GM23338 (cell line): ENCODE data around the gene PDE7B. TPM values are rescaled to one million over a fixed set of nuclear protein-coding genes. Genes with fewer than 3 reads are reported as not detected.

Source experiments
- ATAC-seq: fragments of 200-7000 bp; cut with Tn5 transposase; 3 replicates; pipeline ENCODE4 v1.9.1; 2020
- DNase-seq: peaks from one replicate; pipeline ENCODE4 v3.0.0-alpha.2; 2015; ENCODE audit warnings: low spot score
- H2AFZ ChIP-seq: fragments of 200-600 bp; sonication (generic); 2 replicates; pipeline ENCODE4 v1.8.0; 2016; ENCODE audit warnings: antibody characterized with exemption, mild to moderate bottlenecking, moderate library complexity
- H3F3A ChIP-seq: fragments of 200-600 bp; sonication (generic); replicated peaks from 2 replicates; pipeline ENCODE4 v1.8.0; 2017; ENCODE audit warnings: antibody characterized with exemption, mixed run types, low read depth
- H3K27ac ChIP-seq: fragments of 200-600 bp; sonication (generic); 2 replicates; pipeline ENCODE4 v1.6.1; 2016; ENCODE audit warnings: low read depth
- H3K27me3 ChIP-seq: fragments of 200-600 bp; sonication (generic); 2 replicates; pipeline ENCODE4 v1.8.0; 2016; ENCODE audit warnings: mild to moderate bottlenecking, mixed run types, moderate library complexity; ENCODE audit not compliant: insufficient read depth
- H3K36me3 ChIP-seq: fragments of 200-600 bp; sonication (generic); 2 replicates; pipeline ENCODE4 v1.8.0; 2016; ENCODE audit warnings: mild to moderate bottlenecking; ENCODE audit not compliant: insufficient read depth
- H3K4me1 ChIP-seq: fragments of 200-600 bp; sonication (generic); 2 replicates; pipeline ENCODE4 v1.8.0; 2016; ENCODE audit warnings: mild to moderate bottlenecking, moderate library complexity; ENCODE audit not compliant: insufficient read depth
- H3K4me2 ChIP-seq: fragments of 200-600 bp; sonication (generic); 2 replicates; pipeline ENCODE4 v1.7.1; 2017; ENCODE audit warnings: mixed run types
- H3K4me3 ChIP-seq: fragments of 200-600 bp; sonication (generic); 2 replicates; pipeline ENCODE4 v1.6.1; 2016; ENCODE audit warnings: mixed run types
- H3K79me2 ChIP-seq: fragments of 200-600 bp; sonication (generic); replicated peaks from 2 replicates; pipeline ENCODE4 v1.8.0; 2017; ENCODE audit warnings: mild to moderate bottlenecking; ENCODE audit not compliant: insufficient read depth
- H3K9me2 ChIP-seq: fragments of 200-600 bp; sonication (generic); 2 replicates; pipeline ENCODE4 v1.8.0; 2017; ENCODE audit not compliant: insufficient read depth
- H4K20me1 ChIP-seq: fragments of 200-600 bp; sonication (generic); replicated peaks from 2 replicates; pipeline ENCODE4 v1.8.0; 2017; ENCODE audit warnings: mild to moderate bottlenecking; ENCODE audit not compliant: insufficient read depth
- H3K27ac Mint-ChIP-seq: 2 replicates; pipeline ENCODE4 v1.8.0; 2020; ENCODE audit warnings: inconsistent platforms, mild to moderate bottlenecking, moderate library complexity, mixed read lengths
- H3K27me3 Mint-ChIP-seq: 3 replicates; pipeline ENCODE4 v1.8.0; 2022; ENCODE audit warnings: low read depth, mild to moderate bottlenecking, moderate library complexity, mixed read lengths, inconsistent platforms; ENCODE audit not compliant: insufficient read depth, poor library complexity
- H3K36me3 Mint-ChIP-seq: 3 replicates; pipeline ENCODE4 v1.8.0; 2021; ENCODE audit warnings: low read depth, mild to moderate bottlenecking, inconsistent platforms, moderate library complexity, mixed read lengths
- H3K4me1 Mint-ChIP-seq: 3 replicates; pipeline ENCODE4 v1.8.0; 2020; ENCODE audit warnings: mild to moderate bottlenecking, inconsistent platforms, mixed read lengths
- H3K4me3 Mint-ChIP-seq: 3 replicates; pipeline ENCODE4 v1.8.0; 2021; ENCODE audit warnings: moderate library complexity, mild to moderate bottlenecking, inconsistent platforms, mixed read lengths
- H3K9me3 Mint-ChIP-seq: 3 replicates; pipeline ENCODE4 v1.8.0; 2020; ENCODE audit warnings: moderate library complexity, mild to moderate bottlenecking, inconsistent platforms, mixed read lengths
- CREB1 ChIP-seq: fragments of 250-450 bp; sonication (Bioruptor Pico); IDR thresholded peaks from 2 replicates; pipeline ENCODE4 v1.5.0; 2020; ENCODE audit warnings: low read depth, mild to moderate bottlenecking, moderate library complexity
- CTCF ChIP-seq, 2 experiments: fragments of 200-600 bp in 1 of 2; sonication (generic) in 1 of 2; conservative IDR thresholded peaks; 2 replicates each; pipeline versions ENCODE4 v1.5.1 to v1.6.1; 2016 to 2017; ENCODE audit warnings: antibody characterized with exemption in 2 of 2, low read depth in 2 of 2, mild to moderate bottlenecking in 2 of 2, moderate library complexity in 1 of 2
- ETS1 ChIP-seq: IDR thresholded peaks from 2 replicates; pipeline ENCODE4 v1.6.1; 2016; ENCODE audit warnings: antibody characterized with exemption
- EZH2 ChIP-seq: fragments of 200-600 bp; sonication (generic); IDR thresholded peaks from one replicate; pipeline ENCODE4 v1.8.0; 2017; ENCODE audit warnings: antibody characterized with exemption, mild to moderate bottlenecking, low read depth; ENCODE audit not compliant: unreplicated experiment
- JUNB ChIP-seq: IDR thresholded peaks from one replicate; pipeline ENCODE4 v1.6.1; 2016; ENCODE audit warnings: antibody characterized with exemption; ENCODE audit not compliant: unreplicated experiment
- NANOG ChIP-seq: IDR thresholded peaks from 2 replicates; pipeline ENCODE4 v1.6.1; 2016; ENCODE audit warnings: antibody characterized with exemption, borderline replicate concordance
- POLR2AphosphoS5 ChIP-seq: IDR thresholded peaks from 2 replicates; pipeline ENCODE4 v1.6.1; 2016; ENCODE audit warnings: antibody characterized with exemption, low read depth
- REST ChIP-seq: IDR thresholded peaks from one replicate; pipeline ENCODE4 v1.6.1; 2018; ENCODE audit warnings: antibody characterized with exemption; ENCODE audit not compliant: unreplicated experiment
- STAT1 ChIP-seq: IDR thresholded peaks from one replicate; pipeline ENCODE4 v1.6.1; 2016; ENCODE audit warnings: antibody characterized with exemption; ENCODE audit not compliant: unreplicated experiment
- ZNF114 ChIP-seq: fragments of 250-450 bp; sonication (Bioruptor Pico); IDR thresholded peaks from 2 replicates; pipeline ENCODE4 v1.5.0; 2020; ENCODE audit warnings: mild to moderate bottlenecking, moderate library complexity
- ZNF331 ChIP-seq: fragments of 250-450 bp; sonication (Bioruptor Pico); IDR thresholded peaks from 2 replicates; pipeline ENCODE4 v1.5.0; 2020; ENCODE audit warnings: low read depth, mild to moderate bottlenecking, moderate library complexity
- polyA plus RNA-seq: library from polyadenylated mRNA; unstranded; fragments of >200 nt; fragmentation: Nextera tagmentation; extraction: Ambion mirVana; gene quantifications from 2 replicates; pipeline ENCODE4 v1.2.1, GENCODE V29; 2016
- total RNA-seq: library from RNA; depleted of rRNA; stranded (reverse); fragments of >200 nt; shearing (Covaris generic); gene quantifications from 2 replicates; pipeline ENCODE4 v1.2.3, GENCODE V29; 2014

PDE7B gene
- total and polyA plus RNA-seq, 2 experiments from 2014 or later = 0.07 TPM; not detected in 1

- H3K27ac Mint-ChIP-seq = no peak overlapping the region
- Histone ChIP-seq H3K27ac (no peak overlapping the region), H3K27me3 (no peaks in the 10 kb centered on the region), H3K4me1 (no peaks in the 10 kb centered on the region), H3K4me2 (no peak overlapping the region), H3K79me2 (no peaks in the 10 kb centered on the region), H3K36me3 (no peaks in the 10 kb centered on the region), H2AFZ (no peak overlapping the region), H3K4me3 (no peak overlapping the region), H3K9me2 (no peaks in the 10 kb centered on the region), H3F3A (no peaks in the 10 kb centered on the region), H4K20me1 (no peaks in the 10 kb centered on the region)
- TF ChIP-seq JUNB = no peak
- TF ChIP-seq CTCF (conservative IDR thresholded peaks at IDR 0.05; ENCODE audit: low read depth in 2 of 2) = no peak
- TF ChIP-seq NANOG = no peak
- TF ChIP-seq STAT1 = no peak
- TF ChIP-seq ZNF331 (CRISPR knock-in tag) = no peak
- no peak for TF ChIP-seq REST
- TF ChIP-seq EZH2 = no peak
- H3K4me1 Mint-ChIP-seq = no peaks in the 10 kb centered on the region; the same call in 2 of the 3 replicates
- ATAC-seq (no peak), DNase-seq (no peak)
- no peaks in the 10 kb centered on the region for H3K9me3 Mint-ChIP-seq
- no peaks in the 10 kb centered on the region for H3K36me3 Mint-ChIP-seq
- no peak overlapping the region for H3K4me3 Mint-ChIP-seq
- H3K27me3 Mint-ChIP-seq = peaks cover 1% of the 10 kb centered on the region
Measured at GRCh38 chr6:136181512-136181833, 330.0 kb downstream of the PDE7B start.

GRCh38 chr6:136181861-136182260 lies 330.4 kb downstream of the PDE7B start:
- TF ChIP-seq CTCF (conservative IDR thresholded peaks at IDR 0.05; ENCODE audit: low read depth in 2 of 2) = no peak
- no peak for TF ChIP-seq STAT1
- TF ChIP-seq CREB1 = no peak
- no peak for TF ChIP-seq POLR2AphosphoS5
- no peak for TF ChIP-seq ZNF331 (CRISPR knock-in tag)
- no peak for TF ChIP-seq ZNF114 (CRISPR knock-in tag)
- no peak for TF ChIP-seq ETS1
- no peak for TF ChIP-seq JUNB
- no peak for TF ChIP-seq REST
- no peak for TF ChIP-seq EZH2
- no peak overlapping the region for H3K4me3 Mint-ChIP-seq

More at GRCh38 chr6:136181861-136182260, 330.4 kb downstream of the PDE7B start:
- Mint-ChIP-seq H3K4me1 (no peaks in the 10 kb centered on the region; the same call in 2 of the 3 replicates), H3K27ac (no peak overlapping the region), H3K36me3 (no peaks in the 10 kb centered on the region), H3K9me3 (no peaks in the 10 kb centered on the region), H3K27me3 (peaks cover 1% of the 10 kb centered on the region)
- Histone ChIP-seq H3K4me1 (no peaks in the 10 kb centered on the region), H3K36me3 (no peaks in the 10 kb centered on the region), H4K20me1 (no peaks in the 10 kb centered on the region), H3K9me2 (no peaks in the 10 kb centered on the region), H3K79me2 (no peaks in the 10 kb centered on the region), H3K27ac (no peak overlapping the region), H3K4me3 (no peak overlapping the region), H3K4me2 (no peak overlapping the region), H2AFZ (peak overlapping the region; percentile 43; the same call in 1 of the 2 replicates), H3K27me3 (no peaks in the 10 kb centered on the region), H3F3A (no peaks in the 10 kb centered on the region)
- no peak for DNase-seq
- ATAC-seq = no peak
